HepG2 (cell line): ENCODE results near the gene KLF6. TPM values are rescaled to one million over a fixed set of nuclear protein-coding genes. Genes with fewer than 3 reads are reported as not detected.
A peak's percentile ranks its signal among the peaks of the same experiment; 100 is the strongest.

Experiments used
- ATF7 ChIP-seq, 2 experiments: fragments of 450-650 bp in 1 of 2; sonication (generic) in 1 of 2; formaldehyde crosslinking in 1 of 2; IDR thresholded peaks; 2 replicates each; pipeline versions ENCODE4 v1.4.0 to v1.6.1; 2016 to 2020; ENCODE audit warnings: antibody characterized with exemption in 1 of 2, mild to moderate bottlenecking in 1 of 2, missing genetic modification reagents in 1 of 2
- DDIT3 ChIP-seq: sonication (generic); formaldehyde crosslinking; IDR thresholded peaks from 2 replicates; pipeline ENCODE4 v1.4.0; 2020; ENCODE audit warnings: mild to moderate bottlenecking, missing genetic modification reagents
- FOXA1 ChIP-seq, 2 experiments: fragments of 450-650 bp in 1 of 2; sonication (generic) in 1 of 2; formaldehyde crosslinking in 1 of 2; IDR thresholded peaks; 2 replicates each; pipeline versions ENCODE4 v1.4.0 to v1.6.1; 2016 to 2020; ENCODE audit warnings: missing genetic modification reagents in 1 of 2
- GABPB1 ChIP-seq: IDR thresholded peaks from 2 replicates; pipeline ENCODE4 v1.6.1; 2016; ENCODE audit warnings: mild to moderate bottlenecking, missing genetic modification reagents, moderate library complexity, missing compliant biosample characterization
- HMG20B ChIP-seq: conservative IDR thresholded peaks from 2 replicates; pipeline ENCODE4 v1.6.1; 2016; ENCODE audit warnings: missing genetic modification reagents, missing compliant biosample characterization
- KDM3A ChIP-seq: IDR thresholded peaks from 2 replicates; pipeline ENCODE4 v1.6.1; 2018; ENCODE audit warnings: low read depth, missing compliant biosample characterization
- KDM5A ChIP-seq: fragments of 200-600 bp; sonication (generic); IDR thresholded peaks from 2 replicates; pipeline ENCODE4 v1.7.0; 2018; ENCODE audit warnings: antibody characterized with exemption, mild to moderate bottlenecking, low read length, borderline replicate concordance
- KLF9 ChIP-seq: IDR thresholded peaks from 2 replicates; pipeline ENCODE4 v1.6.1; 2016; ENCODE audit warnings: low read depth
- KMT2A ChIP-seq: sonication (generic); formaldehyde crosslinking; IDR thresholded peaks from 2 replicates; pipeline ENCODE4 v1.4.0; 2020; ENCODE audit warnings: missing genetic modification reagents
- MXI1 ChIP-seq: IDR thresholded peaks from 3 replicates; pipeline ENCODE4 v1.6.1; 2012; ENCODE audit warnings: low read depth, low read length, inconsistent platforms, borderline replicate concordance
- NCOA1 ChIP-seq: sonication (generic); formaldehyde crosslinking; IDR thresholded peaks from 2 replicates; pipeline ENCODE4 v1.9.0; 2021; ENCODE audit warnings: missing genetic modification reagents
- ONECUT2 ChIP-seq: sonication (generic); formaldehyde crosslinking; IDR thresholded peaks from 2 replicates; pipeline ENCODE4 v1.4.0; 2020; ENCODE audit warnings: missing genetic modification reagents
- RXRA ChIP-seq: sonication (generic); formaldehyde crosslinking; IDR thresholded peaks from 2 replicates; pipeline ENCODE4 v1.5.1; 2020; ENCODE audit warnings: missing genetic modification reagents
- SMAD1 ChIP-seq: sonication (generic); formaldehyde crosslinking; IDR thresholded peaks from 2 replicates; pipeline ENCODE4 v1.4.0; 2020; ENCODE audit warnings: missing genetic modification reagents, low read depth, mild to moderate bottlenecking, borderline replicate concordance
- SMAD3 ChIP-seq: sonication (generic); formaldehyde crosslinking; IDR thresholded peaks from 2 replicates; pipeline ENCODE4 v1.4.0; 2020; ENCODE audit warnings: missing genetic modification reagents
- SRSF1 ChIP-seq: fragments of 200-400 bp; formaldehyde crosslinking; optimal IDR thresholded peaks from 2 replicates; pipeline ENCODE3; 2017; ENCODE audit warnings: mild to moderate bottlenecking, low read depth, low read length, moderate library complexity
- TFAP4 ChIP-seq: sonication (generic); IDR thresholded peaks from 2 replicates; pipeline ENCODE4 v1.6.1; 2016; ENCODE audit warnings: low read depth, borderline replicate concordance
- YEATS4 ChIP-seq: sonication (generic); formaldehyde crosslinking; IDR thresholded peaks from 2 replicates; pipeline ENCODE4 v1.4.0; 2020; ENCODE audit warnings: missing genetic modification reagents, borderline replicate concordance
- ZBTB26 ChIP-seq: IDR thresholded peaks from 2 replicates; pipeline ENCODE4 v1.6.1; 2016; ENCODE audit warnings: missing compliant biosample characterization, missing genetic modification reagents, borderline replicate concordance
- ZFP1 ChIP-seq: IDR thresholded peaks from 2 replicates; pipeline ENCODE4 v1.6.1; 2016
- ZFP36 ChIP-seq: fragments of 150-350 bp; IDR thresholded peaks from 2 replicates; pipeline ENCODE4 v1.6.1; 2018; ENCODE audit warnings: borderline replicate concordance, low read length, low read depth; ENCODE audit not compliant: partially characterized antibody
- ZNF101 ChIP-seq: sonication (generic); formaldehyde crosslinking; IDR thresholded peaks from 2 replicates; pipeline ENCODE4 v1.4.0; 2020; ENCODE audit warnings: mild to moderate bottlenecking, low read depth, missing genetic modification reagents, borderline replicate concordance
- ZNF224 ChIP-seq: sonication (generic); formaldehyde crosslinking; IDR thresholded peaks from 2 replicates; pipeline ENCODE4 v1.5.0; 2020; ENCODE audit warnings: mild to moderate bottlenecking, missing genetic modification reagents
- ZNF230 ChIP-seq: sonication (generic); formaldehyde crosslinking; IDR thresholded peaks from 2 replicates; pipeline ENCODE4 v1.4.0; 2020; ENCODE audit warnings: mild to moderate bottlenecking, missing genetic modification reagents
- ZNF251 ChIP-seq: sonication (generic); formaldehyde crosslinking; IDR thresholded peaks from 2 replicates; pipeline ENCODE4 v1.9.0; 2021; ENCODE audit warnings: mild to moderate bottlenecking, missing genetic modification reagents
- ZNF367 ChIP-seq: sonication (generic); formaldehyde crosslinking; IDR thresholded peaks from 2 replicates; pipeline ENCODE4 v1.4.0; 2020; ENCODE audit warnings: missing genetic modification reagents, borderline replicate concordance
- ZNF414 ChIP-seq: sonication (generic); formaldehyde crosslinking; IDR thresholded peaks from 2 replicates; pipeline ENCODE4 v1.5.0; 2020; ENCODE audit warnings: missing genetic modification reagents
- ZNF563 ChIP-seq: sonication (generic); formaldehyde crosslinking; IDR thresholded peaks from 2 replicates; pipeline ENCODE4 v1.8.0; 2022; ENCODE audit warnings: mild to moderate bottlenecking, moderate library complexity, missing genetic modification reagents
- ZNF577 ChIP-seq: sonication (generic); formaldehyde crosslinking; IDR thresholded peaks from 2 replicates; pipeline ENCODE4 v1.4.0; 2020; ENCODE audit warnings: mild to moderate bottlenecking, low read depth, missing genetic modification reagents, borderline replicate concordance
- ZNF605 ChIP-seq: sonication (generic); formaldehyde crosslinking; IDR thresholded peaks from 2 replicates; pipeline ENCODE4 v1.8.0; 2022; ENCODE audit warnings: mild to moderate bottlenecking, missing genetic modification reagents
- ZNF670 ChIP-seq: sonication (generic); formaldehyde crosslinking; IDR thresholded peaks from 2 replicates; pipeline ENCODE4 v1.8.0; 2022; ENCODE audit warnings: mild to moderate bottlenecking, missing genetic modification reagents, borderline replicate concordance
- ZSCAN30 ChIP-seq: sonication (generic); formaldehyde crosslinking; IDR thresholded peaks from 2 replicates; pipeline ENCODE4 v1.5.0; 2020; ENCODE audit warnings: mild to moderate bottlenecking, missing genetic modification reagents
- polyA plus RNA-seq, 8 experiments: library from polyadenylated mRNA; depleted of rRNA in 3 of 8; stranded (reverse) in 7 of 8; unstranded in 1 of 8; fragments of >200 nt; fragmentation: Illumina TruSeq in 4 of 8; extraction: Trizol in 4 of 8; gene quantifications; 2 replicates each; pipeline versions ENCODE4 v1.2.1 to v1.2.3, GENCODE V29; 2011 to 2016; ENCODE audit warnings: low read depth in 4 of 8, missing spikeins in 1 of 8, mixed read lengths in 1 of 8; ENCODE audit not compliant: insufficient read depth in 1 of 8
- total RNA-seq, 5 experiments: library from RNA; depleted of rRNA; stranded (reverse); fragments of >200 nt; fragmentation: Illumina TruSeq; extraction: Trizol; gene quantifications; 2 replicates each; pipeline ENCODE4 v1.2.3, GENCODE V29; 2016; ENCODE audit warnings: low read depth in 1 of 5

The KLF6 gene
- total and polyA plus RNA-seq, 2 of the 13 experiments (the other 11 are each of a cell fraction or from before 2014, with no cell fraction given) = 27.0 to 71.9 TPM

GRCh38 chr10:3825244-3825643, 40.2 kb upstream of the KLF6 start (continued):
- TF ChIP-seq ZNF367 (no peak), KDM5A (no peak), ATF7 (IDR thresholded peaks at IDR 0.05) (no peak), ATF7 (CRISPR knock-in tag; IDR thresholded peaks at IDR 0.05) (no peak), ZFP36 (no peak), ZNF670 (CRISPR knock-in tag) (no peak), TFAP4 (no peak), ZNF563 (CRISPR knock-in tag) (no peak), ZSCAN30 (CRISPR knock-in tag) (no peak), KLF9 (CRISPR knock-in tag) (no peak), YEATS4 (CRISPR knock-in tag) (no peak), GABPB1 (CRISPR knock-in tag) (no peak), ZNF605 (CRISPR knock-in tag) (no peak), SRSF1 (no peak), NCOA1 (no peak), FOXA1 (IDR thresholded peaks at IDR 0.05) (no peak), FOXA1 (CRISPR knock-in tag; IDR thresholded peaks at IDR 0.05) (no peak), HMG20B (CRISPR knock-in tag) (no peak), ZFP1 (CRISPR knock-in tag) (no peak), ONECUT2 (CRISPR knock-in tag) (peak; percentile 46; the same call in 1 of the 2 replicates), SMAD3 (CRISPR knock-in tag) (no peak), RXRA (CRISPR knock-in tag) (peak; percentile 68; the same call in 1 of the 2 replicates), KMT2A (CRISPR knock-in tag) (no peak), ZNF251 (CRISPR knock-in tag) (no peak), ZNF101 (CRISPR knock-in tag) (no peak), ZBTB26 (CRISPR knock-in tag) (no peak), SMAD1 (CRISPR knock-in tag) (no peak), KDM3A (CRISPR knock-in tag) (no peak), DDIT3 (CRISPR knock-in tag) (no peak), ZNF414 (no peak), MXI1 (no peak), ZNF577 (CRISPR knock-in tag) (no peak), ZNF230 (CRISPR knock-in tag) (no peak), ZNF224 (CRISPR knock-in tag) (no peak)
